NT2/D1 (cell line): Measurements from ENCODE around the gene FAM72B.
"Not testable (repeated sequence)": the region's sequence is repeated elsewhere in the genome, so short reads cannot be mapped to it uniquely, and the experiment has no call there.

Source experiments
- SUZ12 ChIP-seq: IDR thresholded peaks from 2 replicates; pipeline ENCODE4 v1.6.1; 2011; ENCODE audit not compliant: insufficient read length, insufficient read depth; ENCODE audit errors: extremely low read depth
- YY1 ChIP-seq: IDR thresholded peaks from 2 replicates; pipeline ENCODE4 v1.6.1; 2011; ENCODE audit not compliant: insufficient read length, insufficient read depth

- TF ChIP-seq SUZ12, YY1: not testable (repeated sequence)
Measured at GRCh38 chr1:121178197-121178596, 5.9 kb downstream of the FAM72B start.
